CD4-positive, alpha-beta T cell treated with Interferon gamma for 1 hour (primary cell): ENCODE results near the gene C1orf52.

Experiments used
- DNase-seq: peaks from one replicate; pipeline ENCODE4 v3.0.0-alpha.2; 2020

C1orf52 gene

DNA sequence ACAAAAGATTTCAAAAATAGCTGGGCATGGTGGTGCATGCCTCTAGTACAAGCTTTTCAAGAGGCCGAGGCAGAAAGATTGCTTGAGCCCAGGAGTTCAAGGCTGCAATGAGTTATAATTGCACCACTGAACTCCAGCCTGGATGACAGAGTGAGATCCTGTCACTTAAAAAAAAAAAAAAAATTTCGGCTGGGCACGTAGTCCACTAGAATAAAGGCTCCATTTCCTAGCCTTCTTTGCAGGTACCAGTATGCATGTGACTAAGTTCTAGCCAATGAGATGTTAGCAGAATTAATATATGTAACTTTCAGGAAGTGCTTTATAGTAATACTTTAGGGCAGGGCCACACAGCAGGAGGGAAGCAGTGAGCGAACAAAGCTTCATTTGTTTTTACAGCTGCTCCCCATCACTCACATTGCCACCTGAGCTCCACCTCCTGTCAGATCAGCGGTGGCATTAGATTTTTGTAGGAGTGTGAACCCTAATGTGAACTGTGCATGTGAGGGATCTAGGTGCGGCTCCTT is 29.8 kb downstream of the C1orf52 start:
- DNase-seq = no peak

DNA sequence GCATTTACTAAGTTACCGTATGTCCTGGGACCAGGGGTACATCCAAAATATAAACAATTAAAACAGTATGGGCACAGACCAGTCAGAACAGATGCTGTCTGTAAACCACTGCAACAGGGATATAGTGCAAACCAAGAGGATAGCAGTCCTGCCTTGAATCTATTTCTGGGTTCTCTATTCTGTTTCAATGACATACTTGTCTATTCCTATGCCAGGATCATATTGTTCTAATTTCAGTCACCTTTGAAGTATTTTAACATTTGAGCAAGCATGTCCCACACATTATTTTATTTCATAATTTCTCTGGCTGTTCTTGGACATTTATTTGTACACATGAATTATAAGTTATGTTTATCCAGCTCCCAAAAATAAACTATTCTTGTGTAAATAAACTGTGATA is 30.5 kb downstream of the C1orf52 start:
- DNase-seq = no peak

DNA sequence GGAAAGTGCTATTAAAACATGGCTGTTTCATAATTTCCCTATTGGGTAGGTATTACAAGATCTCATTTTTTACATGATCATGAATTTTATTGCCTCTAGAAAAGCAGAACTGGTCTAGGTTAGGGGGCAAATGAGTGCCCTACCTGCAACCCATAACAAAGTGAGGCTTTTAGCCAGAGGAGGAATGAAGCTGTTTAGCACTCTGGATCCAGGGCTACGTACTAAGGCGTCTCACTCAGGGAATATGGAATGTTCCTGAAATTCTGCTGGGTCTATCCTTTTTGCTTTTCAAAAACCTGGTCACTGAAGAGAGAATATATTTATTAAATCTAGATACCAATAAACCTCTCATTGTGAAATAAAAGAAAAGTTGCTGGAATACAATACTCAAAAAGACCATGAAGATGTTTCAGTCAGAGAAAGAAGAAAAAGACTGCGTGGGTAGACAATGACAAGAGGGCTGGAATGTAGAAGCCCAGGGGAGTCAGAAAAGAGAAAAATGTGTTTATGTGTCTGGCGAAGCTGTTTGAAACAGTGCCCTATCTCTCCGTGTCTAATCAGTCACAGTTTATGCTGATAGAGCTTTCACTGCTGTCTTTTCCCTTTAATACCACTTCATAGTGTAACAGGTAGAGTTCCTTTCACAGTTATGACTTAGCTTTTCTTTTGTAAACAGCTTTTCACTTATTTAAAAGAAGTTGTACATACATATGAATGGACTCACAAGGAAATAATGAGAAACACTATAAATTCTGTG is 33.7 kb downstream of the C1orf52 start:
- no peak for DNase-seq

DNA sequence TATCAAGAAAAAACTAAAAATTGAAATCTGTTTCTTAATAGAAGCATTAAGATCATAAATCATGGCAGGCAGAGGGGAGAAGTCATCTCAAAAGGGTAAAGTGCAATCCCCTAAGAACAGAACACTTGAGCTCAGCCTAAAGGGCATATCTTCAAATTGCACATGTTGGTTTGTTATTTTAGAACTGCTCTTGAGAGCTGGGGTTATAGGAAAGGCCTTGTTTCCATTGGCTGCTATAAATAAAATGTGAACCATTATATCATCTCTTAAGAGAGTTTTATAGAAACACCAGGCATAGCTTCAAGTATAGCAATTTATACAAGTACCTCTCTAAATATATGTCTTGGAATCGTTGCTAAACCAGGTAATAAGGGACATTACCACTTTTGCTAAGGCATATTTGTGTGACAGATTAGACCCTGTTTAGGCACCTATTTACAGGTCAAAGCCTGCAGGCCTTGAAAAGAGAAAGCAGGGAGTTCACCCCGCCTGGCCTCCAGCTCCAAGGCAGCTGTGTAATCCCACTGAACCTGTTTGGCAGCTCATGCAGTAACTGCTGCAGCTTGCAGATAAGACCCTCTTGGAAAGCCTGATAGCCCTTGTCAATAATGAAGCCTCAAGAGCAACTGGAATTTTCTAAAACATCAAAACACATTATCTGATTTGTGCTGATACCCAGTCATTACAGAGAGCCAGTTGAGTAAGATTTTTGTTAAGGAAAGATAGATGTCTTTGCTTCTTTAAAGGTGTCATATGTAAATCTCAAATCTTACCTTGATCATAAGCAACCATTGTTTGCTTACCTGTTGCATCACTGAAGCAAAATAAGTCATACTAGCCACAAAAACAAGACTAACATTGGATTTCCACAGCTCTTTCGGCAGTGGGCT is 34.5 kb downstream of the C1orf52 start:
- DNase-seq = no peak

DNA sequence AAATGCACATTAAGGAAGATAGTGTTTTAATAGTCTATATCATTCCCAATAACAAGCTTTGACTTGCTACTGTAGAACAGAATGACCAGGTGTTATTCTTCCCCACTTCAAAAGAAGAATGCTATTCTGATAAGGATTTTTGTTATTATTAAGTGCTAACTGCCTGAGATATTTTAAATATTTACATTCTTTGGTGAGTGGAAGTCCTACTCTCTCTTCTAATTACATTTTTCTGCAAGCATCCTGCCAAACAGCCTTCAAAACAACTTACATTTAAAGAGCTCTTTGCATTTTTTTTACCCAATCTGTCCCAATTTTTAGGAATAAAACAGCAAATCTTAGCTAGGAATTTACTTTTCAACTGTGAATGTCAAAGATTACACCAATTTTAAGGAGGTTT is 35.2 kb downstream of the C1orf52 start:
- no peak for DNase-seq

DNA sequence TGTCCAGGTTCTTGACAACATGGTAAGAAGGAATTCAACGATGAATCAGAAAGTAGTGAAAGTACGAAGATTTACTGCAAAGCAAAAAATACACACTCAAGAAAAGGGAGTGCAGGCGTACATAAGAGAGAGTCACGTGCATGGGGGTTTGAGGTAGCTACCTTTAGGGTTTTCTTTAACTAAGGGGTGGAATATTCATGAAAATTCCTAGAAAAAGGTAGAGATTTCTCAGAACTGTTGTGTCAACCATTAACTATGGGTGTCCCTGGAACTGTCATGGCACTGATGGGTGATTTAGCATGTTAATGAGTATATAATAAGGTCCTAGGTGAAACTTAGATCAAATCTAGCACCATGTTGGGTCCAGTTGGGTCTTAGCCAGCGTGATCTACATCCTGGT is 36.1 kb downstream of the C1orf52 start:
- no peak for DNase-seq

DNA sequence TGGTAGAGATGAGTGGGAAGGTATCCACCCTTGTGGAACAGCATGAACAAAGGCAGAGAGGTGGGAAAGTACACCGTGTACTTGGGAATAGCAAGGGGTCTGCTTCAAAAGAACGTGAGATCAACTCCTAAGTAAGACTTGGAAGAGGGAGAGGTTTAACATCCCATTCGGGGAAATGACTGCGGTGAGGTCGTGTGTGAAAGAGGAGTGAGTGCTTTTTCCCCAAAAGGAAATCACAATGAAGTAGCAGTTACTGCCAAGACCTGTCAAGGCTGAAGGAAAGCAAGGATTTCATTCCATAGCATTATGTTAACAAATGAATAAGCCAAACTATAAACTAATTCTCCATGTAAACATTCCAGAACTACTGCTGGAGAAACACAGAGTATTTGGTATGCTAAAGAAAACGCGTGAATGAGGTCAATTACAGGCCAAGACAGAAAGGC is 38.7 kb downstream of the C1orf52 start:
- DNase-seq = no peak

- DNase-seq = no peak
Measured at GRCh38 chr1:85219853-85220610, 39.4 kb downstream of the C1orf52 start.

GRCh38 chr1:85216697-85217096 is 42.8 kb downstream of the C1orf52 start:
- no peak for DNase-seq

DNA sequence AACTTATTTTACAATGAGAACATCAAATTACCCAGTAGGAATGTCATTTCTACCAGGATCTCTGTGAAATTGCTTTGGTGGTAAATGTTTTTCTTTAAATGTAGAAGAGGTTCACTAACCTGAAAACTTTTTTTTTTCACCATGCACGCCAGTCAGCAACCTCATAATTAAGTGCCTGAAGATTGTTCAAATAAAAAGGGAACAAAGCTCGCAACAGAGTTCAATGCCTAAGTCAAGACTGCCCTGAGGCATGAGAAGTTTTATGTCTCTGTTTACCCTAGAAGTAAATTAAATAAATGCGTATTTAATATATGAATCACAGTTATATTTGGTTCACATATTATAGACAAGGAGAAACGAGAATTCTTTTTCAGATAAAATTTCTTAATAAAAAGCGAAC is 44.8 kb downstream of the C1orf52 start:
- DNase-seq = no peak

DNA sequence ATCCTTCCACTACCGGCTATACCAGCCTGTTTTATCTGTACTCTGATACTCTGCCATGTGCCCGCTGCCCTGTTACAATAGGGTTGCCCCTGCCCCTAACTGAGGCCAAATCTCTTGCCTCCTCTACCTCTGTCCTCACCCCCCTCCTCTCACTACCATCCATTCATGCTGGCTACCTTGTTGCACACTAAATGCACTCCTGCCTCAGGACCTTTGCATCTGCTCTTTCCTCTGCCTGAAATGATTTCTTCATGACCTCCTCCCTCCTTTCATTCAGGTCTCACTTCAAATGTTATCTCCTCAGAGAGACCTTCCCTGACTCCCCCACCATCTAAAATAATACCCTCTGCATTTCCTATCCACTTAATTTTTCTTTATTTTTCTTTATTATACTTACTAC is 51.0 kb downstream of the C1orf52 start:
- DNase-seq = no peak

DNA sequence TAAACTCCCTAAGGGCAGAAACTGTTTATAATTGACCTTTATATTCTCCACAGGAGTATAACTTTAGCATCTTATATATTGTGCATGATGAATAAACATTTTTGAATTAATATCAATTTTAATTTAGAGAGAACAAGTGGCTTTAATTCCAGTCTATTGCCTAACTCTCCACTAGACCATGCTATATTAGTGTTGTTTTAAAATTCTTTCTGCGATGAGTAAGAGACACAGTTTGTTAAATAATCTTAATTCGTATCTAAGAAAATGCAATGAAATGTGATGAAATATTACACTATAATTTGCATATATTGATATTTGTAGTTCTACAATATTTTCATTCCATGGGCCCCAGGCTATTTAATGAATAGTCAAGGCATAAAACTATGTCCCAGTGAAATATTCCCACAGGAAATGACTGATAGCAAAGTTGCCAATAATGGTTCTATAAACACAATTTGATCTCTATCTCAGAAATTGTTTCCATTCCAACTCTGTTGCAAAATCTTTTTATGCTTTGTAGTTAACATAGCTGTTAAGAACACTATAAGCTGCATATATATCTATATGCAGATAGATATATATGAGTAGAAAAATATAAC is 55.8 kb downstream of the C1orf52 start:
- no peak for DNase-seq

- DNase-seq = no peak
Measured at GRCh38 chr1:85202864-85203255, 56.6 kb downstream of the C1orf52 start.

DNA sequence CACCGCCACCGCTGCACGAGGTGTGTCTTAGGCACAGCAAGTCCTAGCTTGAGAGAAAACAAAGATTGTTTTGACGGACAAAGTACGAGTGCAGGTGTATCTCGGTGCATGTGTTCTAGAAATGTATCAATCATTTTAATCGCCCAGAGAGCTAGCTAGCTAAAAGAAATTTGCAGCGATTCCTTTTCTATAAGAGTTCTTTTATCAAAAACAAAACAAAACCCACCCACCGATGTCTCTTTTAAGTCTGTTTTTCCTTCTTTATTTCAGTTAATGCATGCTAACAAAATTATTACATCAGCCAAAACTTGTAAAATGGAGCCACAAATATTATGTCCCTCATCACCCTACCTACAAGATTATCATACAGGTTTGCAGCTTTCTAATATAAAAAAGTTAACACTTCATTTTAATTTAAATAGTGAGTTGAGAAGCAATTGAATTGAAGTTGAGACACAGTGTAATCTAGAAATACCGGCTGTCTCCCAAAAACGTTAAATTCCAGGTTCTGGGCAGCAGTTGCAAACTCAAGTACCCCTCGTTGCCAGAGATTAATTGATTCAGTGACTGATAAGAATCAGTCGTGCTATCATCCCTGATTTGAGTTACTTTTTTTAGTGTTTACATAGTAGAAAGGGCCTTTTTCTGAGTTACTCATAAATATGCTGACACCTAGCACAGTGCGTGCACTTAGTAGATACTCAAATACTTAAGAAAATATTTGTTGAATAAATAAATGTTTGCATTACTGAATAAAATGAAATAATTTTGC is 57.2 kb downstream of the C1orf52 start:
- no peak for DNase-seq

GRCh38 chr1:85201340-85202091 is 57.9 kb downstream of the C1orf52 start:
- peak; percentile 64 for DNase-seq

- DNase-seq = peak; percentile 72
Measured at GRCh38 chr1:85200463-85201339, 58.8 kb downstream of the C1orf52 start, which contains the start of gene SYDE2. Gene SYDE2 (minus strand): TSS chr1:85201016. CDS start chr1:85200996, 20 bp downstream.
